Measurements from ENCODE around the gene ABCB1.
"Not testable (repeated sequence)": the region's sequence is repeated elsewhere in the genome, so short reads cannot be mapped to it uniquely, and the experiment has no call there.

ABCB1 gene

DNA sequence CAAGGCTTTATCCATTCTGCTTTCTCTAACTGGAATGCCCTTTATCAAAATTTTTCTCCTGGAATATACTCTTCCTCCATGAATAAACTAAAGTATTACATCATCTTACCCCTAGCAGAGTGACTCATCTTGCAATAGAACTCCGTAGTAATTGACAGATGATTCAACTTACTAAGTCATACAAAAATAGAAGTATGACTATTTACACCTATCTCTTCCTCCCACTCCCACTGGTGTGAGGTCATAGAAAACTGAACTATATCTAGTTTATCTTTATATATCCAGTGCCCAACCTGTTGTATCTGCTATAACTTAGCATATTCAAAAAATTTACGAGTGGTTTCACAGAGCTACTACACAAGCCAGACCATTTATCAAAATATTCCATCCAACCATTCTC, 26.1 kb downstream of the ABCB1 start:
- DNase-seq = no peak

DNA sequence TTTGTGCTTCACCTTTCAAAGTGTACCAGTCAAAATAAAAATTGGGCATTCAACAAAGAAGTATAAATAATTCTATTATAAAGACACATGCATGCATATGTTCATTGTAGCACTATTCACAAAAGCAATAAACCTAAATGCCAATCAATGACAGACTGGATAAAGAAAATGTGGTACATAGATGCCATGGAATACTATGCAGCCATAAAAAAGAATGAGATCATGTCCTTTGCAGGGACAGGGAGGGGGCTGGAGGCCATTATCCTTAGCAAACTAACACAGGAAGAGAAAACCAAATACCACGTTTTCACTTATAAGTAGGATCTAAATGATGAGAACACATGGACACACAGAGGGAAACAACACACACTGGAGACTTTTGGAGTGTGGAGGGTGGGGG, 28.2 kb downstream of the ABCB1 start:
- not testable (repeated sequence) for DNase-seq

DNA sequence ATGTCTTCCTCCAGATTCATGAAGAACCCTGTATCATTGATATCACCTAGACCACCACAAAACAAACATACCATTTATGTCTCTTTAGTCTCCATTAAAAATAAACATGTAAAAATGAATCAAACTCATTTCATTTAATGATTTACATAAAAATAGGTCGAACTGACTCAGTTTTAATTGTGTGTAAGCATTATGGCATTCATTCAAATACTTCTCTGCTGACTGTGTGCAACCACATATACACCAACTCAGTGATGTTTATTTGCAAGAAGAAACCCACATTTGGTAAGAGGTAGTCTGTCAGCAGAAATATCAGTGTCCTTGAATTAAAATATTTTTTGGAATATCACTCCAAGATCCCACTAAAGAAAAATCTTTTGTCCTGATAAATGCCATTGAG, 30.5 kb downstream of the ABCB1 start:
- DNase-seq = no peak

DNA sequence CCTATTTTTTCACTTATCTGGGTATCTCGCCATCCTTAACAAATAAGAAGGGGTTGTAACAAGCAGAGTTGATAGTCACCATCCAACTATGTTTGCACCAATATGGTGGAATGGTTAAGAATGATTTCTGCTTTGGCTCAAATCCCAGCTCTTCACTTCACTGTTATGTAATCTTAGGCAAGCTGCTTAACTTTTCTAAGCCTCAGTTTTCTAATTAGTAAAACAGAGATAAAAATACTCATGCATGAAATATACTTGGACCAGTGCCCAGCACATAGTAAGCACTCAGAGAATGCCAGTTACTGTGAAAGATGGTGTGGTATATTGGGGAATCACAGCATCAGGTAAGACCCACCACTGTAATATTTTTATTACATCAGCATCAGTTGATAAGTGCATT, 33.6 kb downstream of the ABCB1 start:
- no peak for DNase-seq

DNA sequence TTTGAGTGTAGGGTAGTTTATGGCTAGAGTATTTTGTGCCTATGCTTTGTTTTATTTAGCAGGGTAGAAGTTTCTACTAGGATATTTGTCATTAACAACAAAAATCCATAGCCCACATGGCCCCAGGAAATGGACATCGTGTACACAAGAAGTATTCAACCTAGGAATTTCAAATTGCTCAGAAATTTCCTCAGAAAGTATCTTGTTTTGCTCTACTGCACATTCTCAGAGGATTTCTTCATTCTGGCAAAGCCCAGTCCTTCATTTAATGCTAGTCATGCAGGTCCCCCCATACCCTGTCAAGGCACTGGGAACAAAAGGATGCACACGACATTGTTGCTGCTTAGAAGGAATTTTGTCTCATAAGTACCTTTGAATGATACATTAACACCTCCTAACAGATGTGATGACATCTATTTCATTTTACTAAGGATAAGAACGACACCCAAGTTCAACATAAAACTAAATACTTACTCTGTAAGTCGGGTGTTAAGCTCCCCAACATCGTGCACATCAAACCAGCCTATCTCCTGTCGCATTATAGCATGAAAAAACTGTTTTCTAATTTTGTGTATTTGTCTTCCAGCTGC, 34.3 kb downstream of the ABCB1 start:
- DNase-seq = no peak

DNA sequence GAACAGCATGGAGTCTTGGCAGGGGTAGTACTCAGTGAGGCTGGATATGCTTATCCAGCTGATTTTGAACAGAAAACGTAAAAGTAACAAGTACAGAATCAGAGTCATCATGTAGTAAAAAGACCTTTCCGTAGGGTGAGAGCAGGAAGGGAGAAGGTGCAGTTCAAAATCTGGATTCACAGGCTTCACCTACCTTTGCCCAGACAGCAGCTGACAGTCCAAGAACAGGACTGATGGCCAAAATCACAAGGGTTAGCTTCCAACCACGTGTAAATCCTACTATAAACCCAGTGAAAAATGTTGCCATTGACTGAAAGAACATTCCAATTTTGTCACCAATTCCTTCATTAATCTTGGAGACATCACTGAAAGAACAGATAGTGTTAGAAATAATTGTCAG, 34.8 kb downstream of the ABCB1 start:
- no peak for DNase-seq

DNA sequence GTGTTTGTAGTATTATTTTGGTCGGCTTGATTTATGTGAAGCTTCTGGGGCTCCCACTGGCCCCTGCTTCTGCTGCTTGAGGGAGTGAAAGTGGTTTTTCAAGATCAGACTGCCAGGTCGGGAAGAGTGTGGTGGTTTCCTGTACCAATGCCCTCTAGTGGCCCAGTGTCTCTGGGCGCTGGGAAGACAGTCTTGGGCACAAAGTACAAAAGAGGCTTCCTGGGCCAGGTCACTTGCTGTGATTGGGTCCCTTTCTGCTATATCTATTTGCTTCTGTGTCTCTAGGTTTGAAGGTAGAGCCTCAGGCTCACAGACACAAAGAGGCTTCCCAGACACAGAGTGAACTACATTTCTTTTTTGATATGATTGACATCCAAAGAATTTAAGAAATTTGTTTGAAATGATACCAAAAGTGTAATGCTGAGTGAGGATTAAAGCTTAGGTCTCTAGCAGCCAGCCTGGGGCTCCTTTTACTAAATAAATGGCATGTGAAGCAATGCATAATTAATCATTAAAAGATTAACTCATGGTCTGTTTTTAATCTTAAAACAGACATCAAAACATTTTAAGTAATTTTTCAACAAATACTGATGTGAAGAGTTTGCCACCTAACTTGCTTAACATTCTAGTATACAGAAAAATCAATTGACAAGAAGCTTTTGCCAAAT, 36.3 kb downstream of the ABCB1 start:
- DNase-seq = peak in 1 of 5 experiments; percentile 9

DNA sequence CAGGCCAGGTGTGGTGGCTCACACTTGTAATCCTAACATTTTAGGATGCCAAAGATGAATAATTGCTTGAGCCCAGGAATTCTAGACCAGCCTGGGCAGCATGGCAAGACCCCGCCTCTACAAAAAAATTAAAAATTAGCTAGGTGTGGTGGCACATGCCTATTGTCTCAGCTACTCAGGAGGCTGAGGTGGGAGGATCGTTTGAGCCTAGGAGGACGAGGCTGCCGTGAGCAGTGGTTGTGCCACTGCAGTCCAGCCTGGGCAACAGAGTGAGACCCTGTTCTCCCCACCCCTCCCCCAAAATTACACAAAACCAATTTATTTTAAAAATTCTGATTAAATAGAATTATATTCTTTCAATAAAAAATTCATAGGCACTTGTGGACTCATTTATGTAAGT, 39.0 kb downstream of the ABCB1 start:
- DNase-seq = no peak

DNA sequence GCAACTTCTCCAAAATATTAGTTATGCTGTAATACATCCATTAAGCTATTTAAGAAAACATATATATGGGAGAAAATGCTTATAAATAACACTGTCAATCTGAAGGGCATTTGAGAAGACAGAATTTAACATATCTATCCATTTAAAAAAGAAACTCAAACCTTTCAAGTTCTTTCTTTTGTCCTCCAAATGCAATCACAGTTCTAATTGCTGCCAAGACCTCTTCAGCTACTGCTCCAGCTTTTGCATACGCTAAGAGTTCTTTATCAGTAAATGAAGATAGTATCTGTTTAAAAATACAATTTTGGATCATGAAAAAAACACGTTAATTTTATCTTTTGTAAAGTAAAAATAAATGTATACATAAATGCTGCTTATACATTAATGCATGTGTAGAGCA, 39.6 kb downstream of the ABCB1 start:
- no peak for DNase-seq

DNA sequence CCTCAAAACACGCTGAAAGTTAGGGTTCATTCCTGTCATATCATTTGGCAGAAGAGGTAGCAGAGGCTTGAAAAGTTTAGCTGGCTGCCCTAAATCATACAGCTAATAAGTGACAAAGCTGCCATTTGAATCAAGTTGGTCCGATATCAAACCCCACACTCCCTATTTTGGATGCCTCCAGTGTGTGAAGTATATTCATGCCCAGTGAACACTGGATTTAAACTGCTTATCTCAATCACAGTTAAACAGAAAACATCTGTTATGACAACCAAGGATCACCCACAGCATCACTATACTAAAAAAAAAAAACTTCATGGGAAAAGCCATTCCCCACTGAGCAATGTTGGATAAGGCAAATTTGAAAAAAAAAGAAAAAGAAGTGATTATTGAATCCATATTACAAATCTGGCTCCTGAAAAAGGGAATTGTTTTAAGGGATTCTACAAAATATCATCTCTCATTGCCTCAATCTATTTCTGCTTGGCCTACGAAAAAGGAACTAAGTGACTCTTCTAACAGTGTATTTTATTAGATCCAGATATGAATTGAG, 48.3 kb downstream of the ABCB1 start:
- no peak for DNase-seq

DNA sequence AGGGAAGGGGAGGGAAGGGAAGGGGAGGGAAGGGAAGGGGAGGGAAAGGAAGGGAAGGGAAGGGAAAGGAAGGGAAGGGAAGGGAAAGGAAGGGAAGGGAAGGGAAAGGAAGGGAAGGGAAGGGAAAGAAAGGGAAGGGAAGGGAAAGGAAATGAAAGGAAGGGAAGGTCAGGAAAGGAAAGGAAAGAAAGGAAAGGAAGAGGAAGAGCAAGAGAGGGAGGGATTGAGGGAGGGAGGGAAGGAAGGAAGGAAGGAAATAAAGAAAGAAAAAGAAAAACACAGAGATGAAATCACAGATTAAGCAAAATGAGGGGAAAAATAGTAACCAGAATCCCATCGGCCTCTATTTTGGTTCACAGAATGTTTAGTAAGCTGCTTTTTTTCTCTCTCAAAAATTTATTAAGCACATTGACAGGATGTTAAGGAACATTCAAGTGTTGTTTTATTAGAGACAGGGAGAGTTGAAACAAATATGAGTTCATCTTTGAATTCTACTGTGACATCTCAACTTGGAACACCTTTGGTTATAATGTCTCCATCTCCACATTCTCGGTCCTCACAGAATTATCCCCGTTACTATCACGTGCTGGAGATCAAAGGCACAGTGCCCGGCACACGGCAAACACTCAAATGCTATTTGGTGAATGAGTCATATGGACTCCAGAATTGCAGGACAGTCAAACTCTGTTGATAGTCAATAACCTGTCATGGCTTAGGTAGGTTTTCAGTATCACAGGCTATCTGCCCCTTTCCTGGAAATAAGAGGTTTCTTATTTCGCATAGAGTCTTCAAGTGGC, 52.4 kb downstream of the ABCB1 start:
- DNase-seq = no peak

DNA sequence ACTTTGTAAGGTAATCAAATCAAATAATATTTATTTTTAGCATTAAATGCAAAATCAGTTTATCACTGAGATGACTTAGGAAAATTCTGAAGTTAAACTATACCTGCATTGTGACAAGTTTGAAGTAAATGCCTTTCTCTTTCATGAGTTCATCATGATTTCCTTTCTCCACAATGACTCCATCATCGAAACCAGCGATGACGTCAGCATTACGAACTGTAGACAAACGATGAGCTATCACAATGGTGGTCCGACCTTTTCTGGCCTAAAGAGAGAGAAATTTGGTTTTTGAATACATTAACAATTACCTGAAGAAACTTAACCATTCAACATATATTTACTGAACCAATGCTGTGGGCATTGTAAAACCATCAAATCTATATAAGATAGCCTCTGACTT, 54.9 kb downstream of the ABCB1 start:
- no peak for DNase-seq

DNA sequence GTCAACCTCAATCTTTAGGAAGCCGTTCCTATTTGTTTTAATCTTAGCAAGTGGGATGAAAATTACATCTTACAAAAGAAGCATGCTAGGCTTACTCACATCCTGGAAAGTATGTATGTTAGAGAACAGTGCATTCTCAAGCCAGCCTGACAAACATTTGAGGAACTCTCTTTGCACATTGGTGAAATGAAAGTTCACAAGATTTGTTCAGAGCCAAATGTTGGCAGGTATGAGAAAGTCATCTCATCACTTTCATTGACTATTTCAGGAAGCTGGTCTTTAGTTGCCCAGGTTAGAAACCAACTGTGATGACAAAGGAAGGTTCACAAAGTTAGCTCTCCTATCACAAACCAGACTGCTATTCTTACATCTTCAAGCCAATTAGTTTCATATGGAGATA, 57.1 kb downstream of the ABCB1 start:
- DNase-seq = no peak

DNA sequence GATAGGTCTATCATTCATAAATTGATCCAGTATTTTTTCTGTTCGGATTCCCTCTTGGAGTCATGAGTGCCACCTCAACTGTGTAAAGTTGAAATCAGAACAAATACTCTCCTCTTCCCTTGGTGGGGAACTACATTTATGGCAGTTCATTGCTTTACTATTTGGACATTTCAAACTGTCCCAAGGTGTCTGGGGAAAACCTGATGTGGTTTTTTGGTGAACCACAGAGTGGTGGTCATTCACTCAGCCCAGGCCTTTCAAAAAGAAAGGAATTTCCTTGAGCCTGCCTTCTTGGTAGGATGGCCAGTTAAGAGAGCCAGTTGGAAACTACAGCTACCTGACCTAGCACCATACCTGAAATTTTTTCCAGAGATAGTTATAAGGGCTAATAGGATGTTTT, 59.0 kb downstream of the ABCB1 start:
- DNase-seq = no peak

DNA sequence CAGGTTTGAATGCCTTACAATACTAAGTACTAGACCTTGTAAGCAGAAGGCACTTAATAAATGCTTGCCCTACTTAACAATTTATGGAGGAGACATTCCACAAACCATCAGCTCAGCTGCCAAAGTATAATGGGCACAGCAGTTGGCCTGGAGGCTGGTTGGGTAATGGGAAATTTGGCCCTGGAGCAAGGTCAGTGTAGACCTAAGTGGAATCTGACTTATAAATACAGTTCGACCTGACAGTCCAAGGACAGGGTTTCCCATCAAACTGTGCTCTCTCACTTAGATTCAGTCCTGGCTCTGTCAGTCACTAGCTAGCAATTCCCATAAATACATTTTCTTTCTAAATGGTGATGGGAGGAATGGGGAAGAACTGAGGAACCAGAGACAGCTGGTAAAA, 62.6 kb downstream of the ABCB1 start:
- no peak for DNase-seq

DNA sequence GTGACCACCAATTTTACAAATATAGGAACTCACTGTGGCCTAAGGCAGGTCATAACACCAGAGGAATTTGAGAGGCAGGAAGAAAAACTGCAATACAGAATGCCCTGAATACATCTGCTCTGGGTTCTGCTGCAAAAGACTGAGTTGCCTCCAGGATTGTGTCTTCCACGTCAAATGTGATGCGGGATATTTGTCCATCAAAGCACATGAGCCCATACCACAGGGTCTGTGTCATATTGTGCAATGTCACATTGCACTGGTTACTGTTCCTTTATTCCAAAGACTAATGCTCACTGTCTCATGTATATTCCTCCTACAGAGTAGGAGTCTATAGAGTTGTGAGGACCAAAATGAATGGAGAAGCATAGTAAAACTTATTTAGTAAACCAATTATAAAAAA, 66.6 kb downstream of the ABCB1 start:
- no peak for DNase-seq

DNA sequence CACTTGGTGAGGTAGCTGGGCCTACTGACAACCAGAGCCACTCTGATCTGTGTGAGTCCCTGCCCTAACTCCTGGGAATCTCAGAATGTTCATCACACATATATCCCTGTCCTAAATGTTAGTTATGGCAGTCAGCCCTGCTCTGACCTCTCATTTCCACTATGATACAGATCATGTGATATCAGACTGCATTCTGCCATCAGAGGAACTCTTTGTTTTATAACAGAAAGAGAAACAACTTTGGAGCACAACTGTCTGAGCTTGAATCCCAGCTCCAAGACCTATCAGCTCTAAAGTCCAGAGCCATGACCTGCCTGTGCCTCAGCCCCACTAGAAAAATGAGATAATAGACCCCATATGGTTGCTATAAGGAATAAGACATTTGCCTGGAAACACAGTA, 70.6 kb downstream of the ABCB1 start:
- DNase-seq = no peak

DNA sequence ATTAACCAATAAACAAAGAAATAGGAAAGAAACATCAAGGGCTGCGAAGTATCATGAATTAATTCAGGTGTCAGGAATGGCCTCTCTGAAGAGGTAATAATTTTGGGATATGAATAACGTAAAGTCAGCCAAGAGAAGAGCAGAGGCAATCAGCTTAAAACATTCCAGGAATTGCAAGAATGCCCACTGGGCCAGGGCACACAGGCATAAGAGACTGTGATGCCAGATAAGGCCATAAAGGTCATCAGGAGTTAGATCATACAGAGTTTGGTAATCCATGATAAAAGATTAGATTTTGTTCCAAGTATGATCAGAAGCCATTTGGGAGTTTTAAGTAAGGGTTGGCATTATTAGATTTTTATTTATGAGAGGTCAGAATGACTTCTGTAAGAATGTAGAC, 72.0 kb downstream of the ABCB1 start:
- no peak for DNase-seq

DNA sequence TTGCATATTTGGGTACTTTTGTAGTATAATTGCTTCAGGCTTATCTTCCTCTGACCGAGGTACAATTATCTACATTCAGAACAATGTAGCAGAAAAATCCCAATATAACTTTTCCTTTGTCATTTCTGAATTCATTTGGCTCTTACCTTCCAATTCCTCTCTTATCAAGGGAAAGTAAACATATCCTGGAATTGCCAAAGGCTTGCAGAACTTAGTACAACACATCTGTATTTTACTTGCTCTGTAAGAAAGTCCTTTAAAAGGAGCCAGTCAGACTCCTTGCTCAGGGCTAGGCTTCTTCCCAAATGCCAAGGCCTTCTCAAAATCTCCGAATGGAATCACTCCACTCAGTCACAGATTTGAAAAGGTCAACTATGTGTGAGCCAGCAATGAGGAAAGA, 81.9 kb downstream of the ABCB1 start:
- DNase-seq = no peak

DNA sequence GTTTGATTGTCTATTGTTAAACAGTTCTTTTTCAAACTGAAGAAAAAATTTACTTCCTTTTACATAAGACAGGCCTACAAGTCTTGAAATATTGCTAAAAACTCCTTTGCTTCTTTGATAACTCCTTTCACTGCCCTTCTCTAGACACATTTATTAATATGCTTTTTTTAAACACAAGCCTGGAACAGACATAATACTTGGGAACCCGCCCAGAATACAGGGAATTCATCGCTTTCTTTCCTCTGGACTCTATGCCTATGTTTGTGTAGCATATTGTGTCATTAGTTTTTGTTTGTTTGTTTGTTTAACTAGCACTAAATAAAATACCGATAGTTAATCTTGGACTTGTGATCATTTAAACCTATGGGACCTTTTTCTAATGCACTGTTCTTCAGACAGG, 82.8 kb downstream of the ABCB1 start:
- DNase-seq = no peak

DNA sequence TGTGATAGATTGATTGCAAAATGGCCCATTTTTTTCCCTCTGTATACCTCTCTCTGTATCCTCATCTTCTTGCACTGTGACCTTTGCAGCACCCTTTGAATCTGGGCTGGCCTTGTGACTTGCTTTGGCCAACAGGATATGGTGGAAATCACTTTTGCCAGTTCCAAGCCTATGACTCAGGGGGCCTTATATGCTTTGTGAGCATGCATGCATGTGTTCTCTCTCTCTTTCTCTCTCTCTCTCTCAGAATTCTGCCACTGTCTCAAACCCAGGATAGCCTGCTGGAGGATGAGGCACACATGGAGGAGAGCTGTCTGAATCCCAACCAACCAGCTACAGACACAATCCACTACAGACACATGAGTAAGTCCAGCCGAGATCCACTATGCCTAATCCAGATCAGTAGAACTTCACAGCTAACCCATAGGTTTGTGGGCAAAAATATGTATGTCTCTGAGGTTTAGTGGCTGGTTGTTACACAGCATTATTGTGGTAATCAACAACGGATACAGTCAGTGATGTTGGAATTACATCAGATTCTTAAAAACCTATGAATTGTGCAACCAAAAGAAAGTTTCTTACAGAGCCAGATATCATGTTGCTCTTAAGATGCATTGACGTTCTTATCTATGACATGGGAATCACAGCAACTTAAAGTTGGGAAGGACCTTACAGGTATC, 83.4 kb downstream of the ABCB1 start:
- no peak for DNase-seq

DNA sequence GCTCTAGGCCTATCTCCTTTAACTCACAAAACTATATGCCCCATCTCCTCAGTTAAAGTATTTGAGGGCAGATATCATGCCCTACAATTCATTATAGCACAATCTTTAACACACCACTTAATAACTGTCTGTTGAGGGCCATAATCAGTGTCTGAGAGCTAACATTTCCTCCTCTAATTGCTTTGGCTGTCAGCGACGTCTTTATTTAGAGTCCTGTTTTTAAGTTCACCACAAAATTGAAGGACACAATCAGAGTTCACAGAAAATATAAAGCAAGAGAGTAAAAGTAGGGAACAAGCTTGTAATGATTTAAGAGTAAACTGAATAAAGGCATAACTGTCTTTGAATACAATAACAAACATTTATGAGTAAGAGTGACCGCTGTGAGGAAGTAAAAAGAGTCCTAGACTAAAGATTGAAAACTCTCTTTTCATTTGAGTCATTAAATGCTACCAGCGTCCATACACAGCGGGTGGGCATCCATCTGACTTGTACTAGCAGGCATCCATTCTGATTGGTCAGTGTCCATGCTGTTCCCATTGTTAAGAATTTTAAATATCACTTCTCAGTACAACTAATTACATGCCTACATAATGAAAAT, 86.8 kb downstream of the ABCB1 start:
- no peak for DNase-seq

DNA sequence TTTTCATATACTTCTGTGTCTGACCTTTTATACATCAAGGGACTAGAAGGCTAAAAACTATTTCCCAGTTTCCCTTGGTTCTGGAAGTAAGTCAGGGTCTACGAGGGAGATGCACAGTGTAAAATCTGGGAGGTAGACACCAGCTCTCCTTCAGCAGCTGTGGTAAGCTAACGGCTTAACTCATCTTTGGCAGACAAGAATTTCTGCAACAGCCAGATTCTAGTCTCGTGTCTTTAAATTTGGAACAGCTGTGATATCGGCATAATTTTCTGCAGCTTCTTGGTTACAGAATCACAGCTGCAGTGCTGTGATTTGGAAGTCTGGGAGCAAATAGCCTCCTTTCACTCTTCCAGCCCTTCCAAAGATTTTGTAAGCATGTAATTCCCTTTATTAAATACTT, 87.8 kb downstream of the ABCB1 start:
- DNase-seq = no peak

Data from T-helper 2 cell (primary cell).